Neuronal stem cell (in vitro differentiated cells): ENCODE results near the gene NR1D2.

Experiments
- DNase-seq: peaks from one replicate; pipeline ENCODE4 v3.0.0-alpha.2; 2013; ENCODE audit warnings: low spot score
- H2AFZ ChIP-seq: one replicate; pipeline ENCODE4 v1.6.1; 2013; ENCODE audit warnings: mild to moderate bottlenecking, low read length, inconsistent platforms
- H2AK5ac ChIP-seq: 2 replicates; pipeline ENCODE4 v1.6.1; 2013; ENCODE audit warnings: low read depth, mild to moderate bottlenecking, inconsistent platforms, low read length, moderate library complexity, mixed read lengths
- H2BK120ac ChIP-seq: 2 replicates; pipeline ENCODE4 v1.6.1; 2013; ENCODE audit warnings: low read depth, mild to moderate bottlenecking, inconsistent platforms, low read length, moderate library complexity, mixed read lengths
- H2BK12ac ChIP-seq: one replicate; pipeline ENCODE4 v1.6.1; 2013; ENCODE audit warnings: low read length, inconsistent platforms
- H2BK15ac ChIP-seq: 2 replicates; pipeline ENCODE4 v1.6.1; 2013; ENCODE audit warnings: mild to moderate bottlenecking, low read length, inconsistent platforms, mixed read lengths
- H2BK5ac ChIP-seq: one replicate; pipeline ENCODE4 v1.6.1; 2013; ENCODE audit warnings: inconsistent platforms, mild to moderate bottlenecking, low read length, moderate library complexity
- H3K14ac ChIP-seq: one replicate; pipeline ENCODE4 v1.6.1; 2013; ENCODE audit warnings: low read length, inconsistent platforms
- H3K18ac ChIP-seq: 2 replicates; pipeline ENCODE4 v1.6.1; 2013; ENCODE audit warnings: low read length, inconsistent platforms
- H3K23ac ChIP-seq: 2 replicates; pipeline ENCODE4 v1.6.1; 2013; ENCODE audit warnings: low read depth, mild to moderate bottlenecking, mixed read lengths, low read length, inconsistent platforms; ENCODE audit not compliant: poor library complexity
- H3K27ac ChIP-seq: replicated peaks from 3 replicates; pipeline ENCODE4 v1.5.1; 2013; ENCODE audit warnings: low read length, inconsistent platforms
- H3K27me3 ChIP-seq, 3 experiments: 2 replicates each; pipeline ENCODE4 v1.6.1; 2013; ENCODE audit warnings: low read length in 3 of 3, mild to moderate bottlenecking in 2 of 3, inconsistent platforms in 1 of 3, low read depth in 1 of 3, mixed read lengths in 1 of 3, moderate library complexity in 1 of 3; ENCODE audit not compliant: control insufficient read depth in 3 of 3, insufficient read depth in 3 of 3
- H3K36me3 ChIP-seq, 2 donors: replicated peaks in 1 of 2; 2 replicates each; pipeline ENCODE4 v1.6.1; 2013; ENCODE audit warnings: low read length in 2 of 2; ENCODE audit not compliant: control insufficient read depth in 2 of 2, insufficient read depth in 2 of 2
- H3K4ac ChIP-seq: 2 replicates; pipeline ENCODE4 v1.6.1; 2013; ENCODE audit warnings: inconsistent platforms, mild to moderate bottlenecking, low read length, moderate library complexity
- H3K4me1 ChIP-seq, 2 donors: 1 replicate in 1 of 2; 2 replicates in 1 of 2; pipeline ENCODE4 v1.6.1; 2013; ENCODE audit warnings: low read length in 2 of 2, low read depth in 1 of 2; ENCODE audit not compliant: control insufficient read depth in 2 of 2, insufficient read depth in 1 of 2
- H3K4me2 ChIP-seq: one replicate; pipeline ENCODE4 v1.6.1; 2013; ENCODE audit warnings: mild to moderate bottlenecking, low read length, inconsistent platforms; ENCODE audit not compliant: insufficient read depth, poor library complexity, severe bottlenecking
- H3K4me3 ChIP-seq, 2 donors: 2 replicates each; pipeline ENCODE4 v1.5.1; 2013; ENCODE audit warnings: low read length in 2 of 2, mild to moderate bottlenecking in 2 of 2, inconsistent platforms in 1 of 2, moderate library complexity in 1 of 2
- H3K79me1 ChIP-seq: one replicate; pipeline ENCODE4 v1.6.1; 2013; ENCODE audit warnings: low read depth, mild to moderate bottlenecking, inconsistent platforms, low read length, moderate library complexity
- H3K9ac ChIP-seq: one replicate; pipeline ENCODE4 v1.6.1; 2013; ENCODE audit warnings: mild to moderate bottlenecking, low read depth, low read length, inconsistent platforms; ENCODE audit not compliant: poor library complexity
- H3K9me3 ChIP-seq, 2 donors: replicated peaks in 1 of 2; 2 replicates each; pipeline versions ENCODE3 to v1.6.1; 2013; ENCODE audit warnings: low read length in 2 of 2, mild to moderate bottlenecking in 2 of 2, inconsistent platforms in 1 of 2, low read depth in 1 of 2, mixed read lengths in 1 of 2, moderate library complexity in 1 of 2; ENCODE audit not compliant: control insufficient read depth in 2 of 2, insufficient read depth in 1 of 2
- H4K8ac ChIP-seq: one replicate; pipeline ENCODE4 v1.6.1; 2013; ENCODE audit warnings: low read depth, mild to moderate bottlenecking, inconsistent platforms, low read length, moderate library complexity
- H4K91ac ChIP-seq: one replicate; pipeline ENCODE4 v1.6.1; 2013; ENCODE audit warnings: low read length, low read depth, mild to moderate bottlenecking, inconsistent platforms; ENCODE audit not compliant: poor library complexity
- WGBS, 2 donors: extraction: QIAGEN DNeasy Blood & Tissue Kit; methylation state at CpG; one replicate each; pipeline ENCODE4 v1.1.7; 2013; ENCODE audit warnings: missing lambda C conversion rate in 2 of 2, mixed read lengths in 1 of 2; ENCODE audit not compliant: insufficient read length in 2 of 2, insufficient replicate concordance in 1 of 2; ENCODE audit errors: extremely low coverage in 2 of 2; 5-methylcytosine and 5-hydroxymethylcytosine counted together

The NR1D2 gene

DNA sequence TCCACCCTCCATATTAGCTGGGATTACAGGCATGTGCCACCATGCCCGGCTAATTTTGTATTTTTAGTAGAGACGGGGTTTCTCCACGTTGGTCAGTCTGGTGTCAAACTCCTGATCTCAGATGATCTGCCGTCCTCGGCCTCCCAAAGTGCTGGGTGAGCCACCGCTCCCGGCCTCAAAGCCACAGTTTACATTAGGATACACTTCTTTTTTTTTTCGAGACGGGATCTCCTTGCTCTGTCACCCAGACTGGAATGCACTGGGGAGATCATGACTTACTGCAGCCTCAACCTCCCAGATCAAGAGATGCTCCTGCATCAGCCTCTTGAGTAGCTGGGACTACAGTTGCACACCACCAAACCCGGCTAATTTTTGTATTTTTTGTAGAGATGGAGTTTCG, 2.5 kb upstream of the NR1D2 start:
- Histone ChIP-seq H2BK120ac (no peak overlapping the region), H3K4me2 (no peak overlapping the region), H3K9me3 (peaks cover 0 to 4% of the 10 kb centered on the region in 2 donors), H2BK5ac (no peak overlapping the region), H4K91ac (no peak overlapping the region), H2AFZ (no peak overlapping the region), H3K79me1 (no peaks in the 10 kb centered on the region), H3K27me3 (no peaks in the 10 kb centered on the region), H3K36me3 (no peaks in the 10 kb centered on the region), H3K9ac (no peak overlapping the region), H3K23ac (no peak overlapping the region), H2BK12ac (no peak overlapping the region), H4K8ac (no peak overlapping the region), H2AK5ac (no peak overlapping the region), H3K14ac (no peak overlapping the region), H3K27ac (no peak overlapping the region), H3K4me3 (no peak overlapping the region), H3K4me1 (peaks cover 7 to 12% of the 10 kb centered on the region in 2 donors), H3K4ac (no peak overlapping the region), H2BK15ac (no peak overlapping the region), H3K18ac (no peak overlapping the region)
- no peak for DNase-seq
- no CpG with 5 or more reads among the region's 11 CpGs for WGBS, 2 donors

DNA sequence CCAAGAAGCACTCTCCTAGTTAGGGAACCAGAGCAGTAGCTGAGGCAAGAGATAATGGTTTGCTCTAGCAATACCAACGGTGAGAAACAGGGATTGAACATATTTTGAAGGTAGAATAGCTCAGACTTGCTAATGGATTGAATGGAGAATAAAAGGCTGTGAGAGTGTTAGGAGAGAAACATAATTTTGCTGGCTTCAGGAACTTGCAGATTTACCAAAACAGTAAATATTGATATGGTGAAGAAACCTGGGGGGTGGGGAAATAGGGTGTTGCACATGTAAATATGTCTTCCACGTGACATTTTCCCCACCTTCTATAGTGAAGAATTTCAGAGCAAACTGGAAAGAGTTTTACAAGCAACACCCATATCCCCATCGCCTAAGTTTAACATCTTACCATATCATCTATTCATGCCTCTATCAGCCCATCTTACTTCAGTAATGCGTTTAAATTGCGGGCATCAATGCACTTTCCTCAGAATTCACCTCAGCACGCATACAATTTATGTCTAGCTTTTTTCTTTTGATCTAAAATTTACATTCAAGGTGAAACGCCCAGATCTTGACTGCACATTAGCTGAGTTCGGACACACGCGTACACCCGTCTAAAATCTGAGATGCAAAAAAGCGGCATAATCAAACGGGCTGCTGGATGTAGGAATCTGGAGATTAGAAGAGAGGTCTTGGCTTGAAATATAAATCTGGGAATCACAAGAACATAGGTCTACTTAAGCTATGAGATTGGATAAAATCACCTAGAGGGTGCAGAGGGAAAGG, 891 bp upstream of the NR1D2 start:
- peak overlapping the region; percentile 77 for H3K9ac ChIP-seq
- H3K18ac ChIP-seq, result peak overlapping the region; percentile 98
- peak overlapping the region; percentile 83 to 88 for H3K4me3 ChIP-seq
- no peak overlapping the region for H2AK5ac ChIP-seq
- H3K79me1 ChIP-seq, result no peaks in the 10 kb centered on the region
- no peak overlapping the region for H3K14ac ChIP-seq
- peak overlapping the region; percentile 72 for H2BK120ac ChIP-seq
- DNase-seq, result peak; percentile 20
- H3K4me2 ChIP-seq, result peak overlapping the region; percentile 78
- peaks cover 7 to 12% of the 10 kb centered on the region in 2 donors for H3K4me1 ChIP-seq
- H2BK12ac ChIP-seq, result no peak overlapping the region
- H4K8ac ChIP-seq, result no peak overlapping the region
- no peaks in the 10 kb centered on the region for H3K36me3 ChIP-seq
- no CpG with 5 or more reads among the region's 13 CpGs for WGBS, 2 donors
- no peak overlapping the region for H4K91ac ChIP-seq
- peak overlapping the region; percentile 96 for H2AFZ ChIP-seq
- H3K9me3 ChIP-seq, result no peaks in the 10 kb centered on the region
- peak overlapping the region; percentile 98 for H3K27ac ChIP-seq
- H3K4ac ChIP-seq, result no peak overlapping the region
- no peak overlapping the region for H3K23ac ChIP-seq
- no peak overlapping the region for H2BK15ac ChIP-seq
- no peak overlapping the region for H2BK5ac ChIP-seq
- H3K27me3 ChIP-seq, result no peaks in the 10 kb centered on the region

DNA sequence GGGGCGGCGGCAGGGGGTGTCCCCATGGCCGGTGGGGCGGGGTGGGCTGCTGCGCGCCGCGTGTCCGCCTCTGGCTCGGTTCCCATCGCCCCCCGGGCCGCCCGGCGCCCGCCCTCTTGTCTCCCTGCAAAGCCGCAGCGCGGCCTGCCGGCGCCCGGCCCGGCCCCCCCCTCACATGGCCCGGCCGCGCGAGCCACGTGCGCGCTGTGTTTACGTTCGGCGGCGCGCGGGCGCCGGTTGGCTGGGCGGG, 502 bp downstream of the NR1D2 start:
- Histone ChIP-seq H4K91ac (no peak overlapping the region), H3K27ac (peak overlapping the region; percentile 90), H3K9me3 (no peaks in the 10 kb centered on the region), H3K36me3 (no peaks in the 10 kb centered on the region), H2BK15ac (no peak overlapping the region), H3K4me1 (peaks cover 7 to 12% of the 10 kb centered on the region in 2 donors), H3K14ac (peak overlapping the region; percentile 38), H2AK5ac (no peak overlapping the region), H2BK12ac (no peak overlapping the region), H2BK120ac (no peak overlapping the region), H2AFZ (peak overlapping the region; percentile 96), H3K4me2 (peak overlapping the region; percentile 73), H3K4me3 (peak overlapping the region; percentile 88 to 91), H3K9ac (peak overlapping the region; percentile 91), H3K23ac (peak overlapping the region; percentile 95), H3K27me3 (no peaks in the 10 kb centered on the region), H4K8ac (no peak overlapping the region), H3K18ac (peak overlapping the region; percentile 94), H3K4ac (no peak overlapping the region), H2BK5ac (no peak overlapping the region), H3K79me1 (no peaks in the 10 kb centered on the region)
- no CpG with 5 or more reads among the region's 39 CpGs for WGBS, 2 donors
- no peak for DNase-seq

DNA sequence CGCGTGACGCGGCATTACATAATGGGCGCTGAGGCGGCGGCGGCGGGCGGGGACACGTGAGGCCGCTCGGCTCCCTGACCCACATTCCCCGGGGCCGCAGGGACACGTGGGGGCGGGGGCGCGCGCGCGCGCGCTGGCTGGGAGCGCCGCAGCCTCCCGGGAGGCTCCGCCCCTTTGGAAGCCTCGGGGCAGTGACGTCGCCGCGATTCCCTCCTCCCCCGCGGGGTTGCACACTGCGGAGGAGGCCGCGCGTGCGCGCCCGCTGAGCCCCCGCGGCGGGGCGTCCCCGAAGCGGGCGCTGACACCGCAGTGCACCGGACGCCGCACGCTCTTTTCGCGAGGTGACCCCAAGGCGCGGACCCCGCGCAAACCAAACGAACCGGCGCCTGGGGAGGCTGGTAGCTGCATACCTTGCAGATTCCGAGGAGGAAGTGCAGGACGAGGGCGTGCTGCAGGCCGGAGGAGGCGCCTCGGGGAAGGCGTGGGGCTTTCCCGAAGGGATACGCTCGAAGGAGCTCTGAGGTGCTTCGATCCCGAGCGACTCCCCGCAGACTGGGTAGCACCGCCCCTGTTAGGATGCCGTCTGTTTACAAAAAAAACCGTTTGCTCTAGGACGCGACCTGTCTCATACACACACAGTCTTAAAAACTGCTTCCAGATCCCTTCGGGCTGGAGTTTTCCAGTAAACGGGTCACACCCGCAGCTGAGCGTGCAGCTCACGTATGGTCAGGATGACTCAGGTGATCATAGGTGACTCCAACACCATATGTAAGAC, 1.0 kb downstream of the NR1D2 start:
- peak overlapping the region; percentile 88 to 95 for H3K4me3 ChIP-seq

More for the DNA sequence above, 1.0 kb downstream of the NR1D2 start:
- Histone ChIP-seq H3K27ac (peak overlapping the region; percentile 93), H3K36me3 (no peaks in the 10 kb centered on the region), H3K9ac (peak overlapping the region; percentile 97), H2BK120ac (no peak overlapping the region), H2BK12ac (no peak overlapping the region), H2AFZ (peak overlapping the region; percentile 96), H3K23ac (peak overlapping the region; percentile 95), H3K4me2 (peak overlapping the region; percentile 75), H3K14ac (no peak overlapping the region), H2BK5ac (peak overlapping the region; percentile 82), H2BK15ac (peak overlapping the region; percentile 84), H3K9me3 (no peaks in the 10 kb centered on the region), H3K4ac (no peak overlapping the region), H4K91ac (no peak overlapping the region), H3K79me1 (no peaks in the 10 kb centered on the region), H3K27me3 (no peaks in the 10 kb centered on the region), H3K4me1 (peaks cover 7 to 12% of the 10 kb centered on the region in 2 donors), H4K8ac (peak overlapping the region; percentile 96), H3K18ac (peak overlapping the region; percentile 100), H2AK5ac (no peak overlapping the region)
- peak; percentile 98 for DNase-seq
- no CpG with 5 or more reads among the region's 87 CpGs for WGBS, 2 donors
